ENCODE data around the gene FAM171A1. TPM values are rescaled to one million over a fixed set of nuclear protein-coding genes. Genes with fewer than 3 reads are reported as not detected.

FAM171A1 gene
- polyA plus RNA-seq, 1 of the 3 experiments (the other 2 are of a cell fraction): 26.3 TPM

DNA sequence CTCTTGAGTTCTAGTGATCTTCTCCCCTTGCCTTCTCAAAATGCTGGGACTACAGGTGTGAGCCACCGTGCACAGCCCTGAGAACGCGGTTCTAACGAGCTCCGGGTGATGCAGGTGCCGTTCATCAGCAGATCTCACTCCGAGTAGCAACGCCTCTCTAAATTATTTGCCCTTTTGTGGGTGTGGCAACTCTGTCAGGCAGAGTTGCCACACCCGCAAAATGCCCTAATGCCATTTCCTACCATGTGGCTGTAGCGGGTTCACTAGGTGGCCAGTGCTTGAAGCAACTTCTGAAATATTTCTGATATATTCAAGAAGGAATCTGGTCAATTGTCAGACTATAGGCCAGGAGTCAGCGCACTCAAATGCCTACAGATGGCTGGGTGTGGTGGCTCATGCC lies 139.7 kb downstream of the FAM171A1 start:
- ChIA-PET POLR2A (no interaction called here), CTCF (interaction anchor here (1.4 to 1.6 kb wide), 2 partner anchors 9 to 14 kb away, joined by 4 read pairs; no protein-coding TSS in a partner anchor)
- Histone ChIP-seq H4K20me1 (ENCODE audit: insufficient read depth) (no peaks in the 10 kb centered on the region), H3K9ac (no peak overlapping the region), H3K79me2 (ENCODE audit: insufficient read depth) (no peaks in the 10 kb centered on the region), H3K4me2 (no peak overlapping the region), H3K9me3 (no peaks in the 10 kb centered on the region), H3F3A (replicated peaks; ENCODE audit: insufficient read depth) (no peaks in the 10 kb centered on the region), H3K4me1 (ENCODE audit: control insufficient read depth in 1 of 2, insufficient read depth in 2 of 2, low read depth in 1 of 2, low read length in 1 of 2) (no peaks in the 10 kb centered on the region; a peak in 1 of 4 replicates), H3K9me2 (no peaks in the 10 kb centered on the region), H3K36me3 (replicated peaks in 1 of 2; ENCODE audit: control insufficient read depth in 1 of 2, insufficient read depth in 2 of 2, low read length in 1 of 2) (no peaks in the 10 kb centered on the region), H2AFZ (ENCODE audit: low read depth) (no peak overlapping the region), H3K4me3 (ENCODE audit: low read depth in 2 of 2, low read length in 1 of 2) (no peak overlapping the region), H3K27me3 (ENCODE audit: insufficient read depth) (no peaks in the 10 kb centered on the region), H3K27ac (ENCODE audit: low read depth in 2 of 2, low read length in 1 of 2) (no peak overlapping the region)
- 94% methylated on average over 10 of the region's 11 CpGs for WGBS (ENCODE audit: low lambda C conversion rate)
- TF ChIP-seq, protein P1, sequence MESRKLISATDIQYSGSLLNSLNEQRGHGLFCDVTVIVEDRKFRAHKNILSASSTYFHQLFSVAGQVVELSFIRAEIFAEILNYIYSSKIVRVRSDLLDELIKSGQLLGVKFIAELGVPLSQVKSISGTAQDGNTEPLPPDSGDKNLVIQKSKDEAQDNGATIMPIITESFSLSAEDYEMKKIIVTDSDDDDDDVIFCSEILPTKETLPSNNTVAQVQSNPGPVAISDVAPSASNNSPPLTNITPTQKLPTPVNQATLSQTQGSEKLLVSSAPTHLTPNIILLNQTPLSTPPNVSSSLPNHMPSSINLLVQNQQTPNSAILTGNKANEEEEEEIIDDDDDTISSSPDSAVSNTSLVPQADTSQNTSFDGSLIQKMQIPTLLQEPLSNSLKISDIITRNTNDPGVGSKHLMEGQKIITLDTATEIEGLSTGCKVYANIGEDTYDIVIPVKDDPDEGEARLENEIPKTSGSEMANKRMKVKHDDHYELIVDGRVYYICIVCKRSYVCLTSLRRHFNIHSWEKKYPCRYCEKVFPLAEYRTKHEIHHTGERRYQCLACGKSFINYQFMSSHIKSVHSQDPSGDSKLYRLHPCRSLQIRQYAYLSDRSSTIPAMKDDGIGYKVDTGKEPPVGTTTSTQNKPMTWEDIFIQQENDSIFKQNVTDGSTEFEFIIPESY (IDR thresholded peaks at IDR 0.05; ENCODE audit: borderline replicate concordance, low read depth): no peak
- TF ChIP-seq FOXJ3 (CRISPR knock-in tag; IDR thresholded peaks at IDR 0.05) (no peak), MXI1 (IDR thresholded peaks at IDR 0.05; ENCODE audit: low read depth, low read length) (no peak), TAF1 (IDR thresholded peaks at IDR 0.05; ENCODE audit: borderline replicate concordance, low read depth, low read length) (no peak), USF2 (IDR thresholded peaks at IDR 0.05; ENCODE audit: borderline replicate concordance, low read depth, low read length) (no peak), TCF12 (IDR thresholded peaks at IDR 0.05) (no peak), FOSL2 (IDR thresholded peaks at IDR 0.05; ENCODE audit: borderline replicate concordance, low read depth) (no peak), CHD2 (IDR thresholded peaks at IDR 0.05; ENCODE audit: low read length, partially characterized antibody) (no peak), CTCF (IDR thresholded peaks at IDR 0.05) (no peak), GATA2 (CRISPR knock-in tag; IDR thresholded peaks at IDR 0.05) (no peak), RXRA (IDR thresholded peaks at IDR 0.05; ENCODE audit: borderline replicate concordance, low read depth) (no peak)
- TF ChIP-seq, protein P2, sequence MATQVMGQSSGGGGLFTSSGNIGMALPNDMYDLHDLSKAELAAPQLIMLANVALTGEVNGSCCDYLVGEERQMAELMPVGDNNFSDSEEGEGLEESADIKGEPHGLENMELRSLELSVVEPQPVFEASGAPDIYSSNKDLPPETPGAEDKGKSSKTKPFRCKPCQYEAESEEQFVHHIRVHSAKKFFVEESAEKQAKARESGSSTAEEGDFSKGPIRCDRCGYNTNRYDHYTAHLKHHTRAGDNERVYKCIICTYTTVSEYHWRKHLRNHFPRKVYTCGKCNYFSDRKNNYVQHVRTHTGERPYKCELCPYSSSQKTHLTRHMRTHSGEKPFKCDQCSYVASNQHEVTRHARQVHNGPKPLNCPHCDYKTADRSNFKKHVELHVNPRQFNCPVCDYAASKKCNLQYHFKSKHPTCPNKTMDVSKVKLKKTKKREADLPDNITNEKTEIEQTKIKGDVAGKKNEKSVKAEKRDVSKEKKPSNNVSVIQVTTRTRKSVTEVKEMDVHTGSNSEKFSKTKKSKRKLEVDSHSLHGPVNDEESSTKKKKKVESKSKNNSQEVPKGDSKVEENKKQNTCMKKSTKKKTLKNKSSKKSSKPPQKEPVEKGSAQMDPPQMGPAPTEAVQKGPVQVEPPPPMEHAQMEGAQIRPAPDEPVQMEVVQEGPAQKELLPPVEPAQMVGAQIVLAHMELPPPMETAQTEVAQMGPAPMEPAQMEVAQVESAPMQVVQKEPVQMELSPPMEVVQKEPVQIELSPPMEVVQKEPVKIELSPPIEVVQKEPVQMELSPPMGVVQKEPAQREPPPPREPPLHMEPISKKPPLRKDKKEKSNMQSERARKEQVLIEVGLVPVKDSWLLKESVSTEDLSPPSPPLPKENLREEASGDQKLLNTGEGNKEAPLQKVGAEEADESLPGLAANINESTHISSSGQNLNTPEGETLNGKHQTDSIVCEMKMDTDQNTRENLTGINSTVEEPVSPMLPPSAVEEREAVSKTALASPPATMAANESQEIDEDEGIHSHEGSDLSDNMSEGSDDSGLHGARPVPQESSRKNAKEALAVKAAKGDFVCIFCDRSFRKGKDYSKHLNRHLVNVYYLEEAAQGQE (IDR thresholded peaks at IDR 0.05; ENCODE audit: low read depth, low read length): no peak
- no peak for DNase-seq
